GM21515 (cell line): Measurements from ENCODE around the gene ATPAF1.
"Not testable (repeated sequence)": the region's sequence is repeated elsewhere in the genome, so short reads cannot be mapped to it uniquely, and the experiment has no call there.

Experiments
- ATAC-seq: cut with Tn5 transposase; IDR thresholded peaks from one replicate; pipeline ENCODE4 v1.9.1; 2021; ENCODE audit not compliant: unreplicated experiment

ATPAF1 gene

GRCh38 chr1:46681333-46682034, 13.3 kb upstream of the ATPAF1 start:
- no peak for ATAC-seq

DNA sequence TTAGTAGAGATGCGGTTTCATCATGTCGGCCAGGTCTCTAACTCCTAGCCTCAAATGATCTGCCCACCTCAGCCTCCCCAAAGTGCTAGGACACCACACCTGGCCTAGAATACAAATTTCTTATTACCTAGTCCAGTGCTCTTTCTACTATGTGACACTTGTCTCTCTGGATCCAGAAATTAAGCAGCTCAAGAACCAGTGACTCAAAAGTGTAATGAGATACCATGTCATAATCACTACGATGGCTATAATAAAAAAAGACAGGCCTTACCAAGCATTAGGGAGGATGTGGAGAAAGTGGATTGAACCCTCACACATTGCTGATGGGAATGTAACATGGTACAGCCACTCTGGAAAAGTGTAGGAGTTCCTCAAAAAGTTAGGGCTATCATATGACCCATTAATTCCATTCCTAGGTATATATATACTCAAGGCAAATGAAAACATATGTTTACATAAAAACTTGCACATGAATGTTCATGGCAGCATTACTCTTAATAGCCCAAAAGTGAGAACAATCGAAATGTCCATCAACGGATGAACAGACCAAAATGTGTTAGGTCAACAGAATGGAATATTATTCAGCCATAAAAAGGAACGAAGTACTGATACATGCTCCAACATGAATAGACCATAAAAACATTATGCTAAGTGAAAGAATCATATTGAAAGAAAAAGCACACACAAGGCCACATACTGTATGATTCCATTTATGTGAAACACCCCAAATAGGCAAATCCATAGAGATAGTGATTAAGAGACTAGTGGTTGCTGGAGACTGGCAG, 11.8 kb upstream of the ATPAF1 start:
- no peak for ATAC-seq

- no peak for ATAC-seq
Observed at GRCh38 chr1:46677339-46677738, 9.2 kb upstream of the ATPAF1 start.

- ATAC-seq, result no peak
Observed at GRCh38 chr1:46676531-46676930, 8.4 kb upstream of the ATPAF1 start.

DNA sequence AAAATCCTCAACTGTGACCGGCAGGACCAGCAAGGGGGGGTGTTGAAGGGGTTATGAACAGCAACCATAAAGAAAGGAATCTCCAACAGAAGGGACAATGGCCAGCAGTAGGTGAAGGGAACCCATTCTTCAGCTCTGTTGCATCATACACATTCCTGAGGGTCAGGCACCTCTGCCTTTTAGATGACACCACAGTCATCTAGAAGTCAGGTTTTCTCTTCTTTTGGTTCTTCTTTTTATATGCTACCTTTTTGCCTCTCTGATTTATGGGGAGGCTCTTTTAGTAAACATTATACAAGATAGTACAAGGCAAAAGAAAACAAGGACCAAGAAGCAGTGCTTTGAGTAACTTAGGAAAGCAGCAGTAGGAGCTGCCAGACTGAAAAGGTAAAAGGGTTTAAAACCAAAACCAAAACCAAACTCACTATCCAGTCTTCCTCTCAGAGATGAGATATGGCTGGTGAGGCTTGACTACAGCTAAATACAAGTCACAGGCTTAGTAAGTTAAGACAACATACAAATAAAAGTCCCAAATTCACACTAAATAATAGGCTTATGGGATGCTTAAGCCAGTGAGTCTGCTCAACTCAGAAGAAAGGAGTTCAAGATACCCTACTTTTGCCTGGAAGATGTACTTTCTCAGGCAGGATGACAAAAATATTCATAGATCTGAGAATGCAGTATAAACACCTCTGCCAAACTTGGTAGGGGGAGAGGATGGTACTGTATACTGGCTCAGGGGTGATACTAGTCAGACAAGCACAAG, 7.6 kb upstream of the ATPAF1 start:
- peak; percentile 55 for ATAC-seq

GRCh38 chr1:46673749-46674182, 5.6 kb upstream of the ATPAF1 start:
- ATAC-seq, result no peak

DNA sequence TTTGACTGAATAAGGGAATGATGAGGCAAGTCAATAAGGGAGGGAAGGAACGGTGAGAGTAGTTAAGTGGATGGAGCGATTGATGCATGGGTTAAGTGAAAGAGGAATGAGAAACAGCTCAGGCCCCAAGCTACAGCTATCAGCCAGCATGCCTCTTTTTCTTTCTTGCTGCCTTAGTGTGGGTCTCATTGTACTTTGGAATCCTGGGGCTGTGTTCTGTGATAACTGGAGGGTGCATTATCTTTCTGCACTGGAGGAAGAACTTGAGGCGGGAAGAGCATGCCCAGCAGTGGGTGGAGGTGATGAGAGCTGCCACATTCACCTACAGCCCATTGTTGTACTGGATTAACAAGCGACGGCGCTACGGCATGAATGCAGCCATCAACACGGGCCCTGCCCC, 4.5 kb upstream of the ATPAF1 start:
- ATAC-seq, result no peak

DNA sequence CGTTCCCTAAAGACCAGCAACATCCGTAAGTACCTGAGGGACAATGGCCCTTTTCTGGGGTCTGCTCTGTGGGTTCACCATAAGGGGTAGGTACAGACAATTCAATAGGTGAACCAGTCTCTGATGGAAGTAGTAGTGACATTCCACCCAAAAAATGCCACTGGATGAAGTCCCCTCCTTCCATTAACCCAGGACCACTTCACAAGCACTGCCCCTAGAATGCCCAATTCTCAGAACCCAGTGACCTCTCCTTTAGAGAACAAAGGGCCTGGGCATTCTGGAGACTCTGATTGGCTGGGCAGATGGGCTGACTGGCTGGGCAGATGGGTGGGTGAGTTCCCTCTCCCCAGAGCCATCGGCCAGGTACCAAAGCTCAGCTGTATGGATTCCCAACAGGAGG, 3.4 kb upstream of the ATPAF1 start, which contains the start of gene TEX38:
Gene TEX38 (plus strand): TSS at position 301 of the 400 bp plus-strand sequence. CDS start 81 bp downstream, at position 382.
- no peak for ATAC-seq

DNA sequence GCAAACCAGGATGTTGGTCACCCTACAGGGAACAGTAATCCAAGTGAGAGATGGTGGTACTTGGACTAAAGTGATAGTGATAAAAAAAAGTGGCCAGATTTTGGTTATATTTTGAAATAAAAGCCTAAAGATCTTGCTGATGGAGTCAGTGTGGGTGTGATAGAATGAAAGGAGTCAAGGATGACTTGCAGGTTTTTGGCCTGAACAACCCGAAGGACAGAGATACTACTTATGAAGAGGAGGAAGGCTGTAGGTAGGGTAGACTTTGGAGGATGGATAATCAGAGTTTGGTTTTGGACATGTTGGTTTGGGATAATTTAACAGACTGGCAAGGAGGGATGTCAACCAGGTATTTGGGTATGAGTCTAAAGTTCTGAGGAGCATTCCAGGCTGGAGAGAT, 2.0 kb upstream of the ATPAF1 start:
- no peak for ATAC-seq

- no peak for ATAC-seq
Observed at GRCh38 chr1:46665983-46666382, 2.2 kb downstream of the ATPAF1 start.

DNA sequence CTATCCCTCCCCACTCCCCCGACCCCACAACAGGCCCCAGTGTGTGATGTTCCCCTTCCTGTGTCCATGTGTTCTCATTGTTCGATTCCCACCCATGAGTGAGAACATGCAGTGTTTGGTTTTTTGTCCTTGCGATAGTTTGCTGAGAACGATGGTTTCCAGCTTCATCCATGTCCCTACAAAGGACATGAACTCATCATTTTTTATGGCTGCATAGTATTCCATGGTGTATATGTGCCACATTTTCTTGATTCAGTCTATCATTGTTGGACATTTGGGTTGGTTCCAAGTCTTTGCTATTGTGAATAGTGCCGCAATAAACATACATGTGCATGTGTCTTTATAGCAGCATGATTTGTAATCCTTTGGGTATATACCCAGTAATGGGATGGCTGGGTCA, 5.2 kb downstream of the ATPAF1 start:
- not testable (repeated sequence) for ATAC-seq

- ATAC-seq, result peak; percentile 83
Observed at GRCh38 chr1:46660116-46660515, 8.0 kb downstream of the ATPAF1 start.

GRCh38 chr1:46659307-46659870, 8.8 kb downstream of the ATPAF1 start:
- ATAC-seq, result peak; percentile 34

GRCh38 chr1:46657775-46658174, 10.4 kb downstream of the ATPAF1 start:
- no peak for ATAC-seq

DNA sequence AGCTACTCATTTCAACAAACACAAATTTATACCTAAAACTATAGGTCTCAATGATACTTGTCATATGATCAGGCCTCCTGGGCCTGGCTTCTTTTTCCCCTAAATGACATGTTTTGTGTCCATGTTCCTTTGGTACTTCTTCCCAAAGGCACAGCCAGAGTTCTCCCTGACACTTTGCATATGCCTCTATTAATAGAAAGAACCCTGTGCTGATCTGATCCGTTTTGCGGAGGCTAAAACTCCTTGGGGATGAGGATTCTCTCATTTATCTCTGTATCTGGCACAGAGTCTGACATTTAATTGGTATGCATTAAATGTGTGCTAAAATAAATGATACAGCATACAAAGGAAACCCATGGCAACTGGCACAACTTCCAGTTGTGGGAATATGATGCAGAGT, 11.5 kb downstream of the ATPAF1 start:
- ATAC-seq, result no peak

- ATAC-seq, result no peak
Observed at GRCh38 chr1:46655848-46656247, 12.3 kb downstream of the ATPAF1 start.

- not testable (repeated sequence) for ATAC-seq
Observed at GRCh38 chr1:46654698-46655097, 13.5 kb downstream of the ATPAF1 start.

DNA sequence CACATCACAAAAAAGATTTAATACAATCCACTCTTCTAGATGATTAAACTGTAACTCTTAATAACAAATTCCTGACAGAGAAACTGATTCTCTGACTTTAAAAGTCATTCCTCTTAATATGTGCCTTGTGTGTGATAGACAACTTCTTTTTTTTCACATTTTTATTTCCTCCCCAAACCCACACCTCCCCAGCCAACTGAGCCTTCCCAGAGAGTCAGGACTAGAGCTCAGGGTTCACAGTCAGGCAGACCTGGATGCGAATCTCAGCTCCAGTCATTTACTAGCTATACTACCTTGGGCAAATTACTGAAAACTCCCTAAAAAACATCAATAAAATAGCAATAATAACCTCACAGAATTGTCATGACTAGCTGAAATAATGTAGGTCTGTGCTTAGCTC, 14.2 kb downstream of the ATPAF1 start:
- no peak for ATAC-seq

DNA sequence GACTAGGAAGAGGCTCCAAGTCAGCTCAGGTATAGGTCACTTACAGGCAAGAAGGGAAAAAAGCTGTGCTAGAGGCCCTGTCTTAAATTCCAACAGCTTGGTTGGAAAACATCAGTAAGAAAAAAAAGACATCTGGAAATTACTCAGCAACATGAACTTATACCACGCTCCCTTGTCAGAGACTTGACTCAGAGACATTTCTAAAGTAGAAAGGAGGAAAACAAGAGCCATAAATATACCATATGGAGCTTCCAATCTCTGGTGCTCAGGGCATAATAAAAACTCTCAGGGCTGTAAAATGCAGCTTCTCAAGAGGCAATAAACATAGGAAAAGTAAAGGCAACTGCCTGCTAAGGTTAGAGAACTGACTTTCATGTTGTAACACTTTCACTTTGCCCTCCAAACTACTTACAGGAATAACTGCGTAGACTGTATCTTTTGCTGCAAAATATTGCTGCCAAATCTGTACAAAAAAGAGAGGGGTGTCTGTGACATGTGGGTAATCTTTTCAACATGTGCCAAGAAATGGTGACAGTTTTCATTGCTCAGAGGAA, 14.7 kb downstream of the ATPAF1 start:
- no peak for ATAC-seq

GRCh38 chr1:46652321-46653100, 15.7 kb downstream of the ATPAF1 start:
- ATAC-seq, result no peak
